Coronary artery (tissue), 2 donors: Measurements from ENCODE around the gene TALDO1.

Experiments used
- DNase-seq: peaks from one replicate; pipeline ENCODE4 v3.0.0-alpha.2; 2017; ENCODE audit warnings: low spot score
- H3K27ac ChIP-seq, 2 donors: fragments of 200-600 bp; sonication (generic); one replicate each; pipeline ENCODE4 v1.5.1; 2016 to 2019
- H3K4me3 ChIP-seq: fragments of 200-600 bp; sonication (generic); 2 replicates; pipeline ENCODE4 v1.5.1; 2016; ENCODE audit warnings: mild to moderate bottlenecking, moderate library complexity
- CTCF ChIP-seq: fragments of 200-600 bp; sonication (generic); IDR thresholded peaks from one replicate; pipeline ENCODE4 v1.5.1; 2019; ENCODE audit warnings: antibody characterized with exemption

The TALDO1 gene

DNA sequence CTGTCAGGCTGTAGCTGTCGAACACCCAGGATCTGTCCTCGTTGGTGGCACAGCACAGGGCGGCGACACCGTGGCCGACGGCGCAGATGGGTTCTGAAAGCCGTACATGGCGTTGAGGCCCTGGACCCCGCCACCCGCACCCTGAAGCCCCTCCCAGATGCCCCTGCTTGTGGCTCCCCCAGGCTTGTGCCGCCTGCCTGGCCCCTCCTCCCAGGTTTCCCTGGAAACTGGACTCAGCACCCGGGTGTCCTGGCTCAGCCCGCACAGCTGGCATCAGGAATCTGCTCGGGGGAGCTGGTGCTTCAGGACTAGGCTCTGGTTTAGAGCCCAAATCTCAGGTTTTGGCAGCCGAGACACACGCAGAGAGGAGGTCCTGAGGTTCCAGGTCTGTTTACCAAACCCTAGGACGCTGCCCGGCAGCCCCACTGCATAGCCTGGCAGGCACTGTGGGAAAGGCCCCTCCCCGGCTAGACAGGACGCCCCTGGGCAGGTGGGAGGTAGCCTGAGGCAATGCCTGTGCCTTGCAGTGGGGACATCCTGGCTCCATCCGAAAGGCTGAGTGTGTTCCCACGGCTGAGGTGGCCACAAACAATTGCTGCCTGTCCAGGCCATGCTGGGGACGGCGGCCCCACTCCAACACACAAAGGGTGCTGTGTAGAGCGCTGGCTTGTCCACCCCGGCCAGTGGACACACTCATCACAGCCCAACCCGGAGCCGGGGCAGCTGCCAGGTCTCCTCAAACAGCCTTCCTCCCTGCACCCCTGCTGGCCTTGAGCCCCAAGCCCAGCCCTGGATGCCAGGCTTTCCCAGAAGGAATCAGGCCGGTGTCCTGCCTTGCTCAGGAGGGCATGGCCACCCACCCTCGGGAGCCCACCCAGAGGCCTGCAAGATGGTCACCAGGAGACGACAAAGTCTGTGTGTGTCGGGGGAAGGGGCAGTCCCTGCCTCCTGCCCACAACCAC lies 25.4 kb downstream of the TALDO1 start:
- no peak for DNase-seq
- no peak overlapping the region for H3K4me3 ChIP-seq
- peak overlapping the region in 1 of 2 donors; percentile 16 for H3K27ac ChIP-seq
- TF ChIP-seq CTCF: no peak

GRCh38 chr11:773425-773824 lies 26.2 kb downstream of the TALDO1 start:
- H3K4me3 ChIP-seq: no peak overlapping the region
- TF ChIP-seq CTCF: no peak
- DNase-seq: no peak
- no peak overlapping the region for H3K27ac ChIP-seq

DNA sequence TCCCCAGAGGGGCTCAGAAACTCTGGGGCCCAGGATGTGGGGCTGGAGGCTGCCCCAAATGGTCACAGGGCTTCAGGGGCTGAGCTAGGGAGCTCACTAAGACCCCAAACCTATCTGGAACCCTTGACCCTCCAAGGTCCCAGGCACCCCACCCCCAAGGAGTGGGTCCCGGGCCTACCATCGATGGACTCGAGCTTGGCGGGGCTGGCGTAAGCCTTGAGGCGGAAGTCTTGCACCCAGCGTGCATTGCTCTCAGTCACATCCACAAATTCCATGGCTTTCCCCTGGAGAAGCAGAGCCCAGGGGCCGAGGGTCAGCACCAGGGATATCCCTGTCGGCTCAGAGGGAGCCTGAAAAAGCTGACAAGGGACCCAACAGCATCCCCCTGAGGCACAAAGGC lies 26.6 kb downstream of the TALDO1 start:
- DNase-seq: no peak
- TF ChIP-seq CTCF: no peak
- H3K4me3 ChIP-seq: no peak overlapping the region
- no peak overlapping the region for H3K27ac ChIP-seq

DNA sequence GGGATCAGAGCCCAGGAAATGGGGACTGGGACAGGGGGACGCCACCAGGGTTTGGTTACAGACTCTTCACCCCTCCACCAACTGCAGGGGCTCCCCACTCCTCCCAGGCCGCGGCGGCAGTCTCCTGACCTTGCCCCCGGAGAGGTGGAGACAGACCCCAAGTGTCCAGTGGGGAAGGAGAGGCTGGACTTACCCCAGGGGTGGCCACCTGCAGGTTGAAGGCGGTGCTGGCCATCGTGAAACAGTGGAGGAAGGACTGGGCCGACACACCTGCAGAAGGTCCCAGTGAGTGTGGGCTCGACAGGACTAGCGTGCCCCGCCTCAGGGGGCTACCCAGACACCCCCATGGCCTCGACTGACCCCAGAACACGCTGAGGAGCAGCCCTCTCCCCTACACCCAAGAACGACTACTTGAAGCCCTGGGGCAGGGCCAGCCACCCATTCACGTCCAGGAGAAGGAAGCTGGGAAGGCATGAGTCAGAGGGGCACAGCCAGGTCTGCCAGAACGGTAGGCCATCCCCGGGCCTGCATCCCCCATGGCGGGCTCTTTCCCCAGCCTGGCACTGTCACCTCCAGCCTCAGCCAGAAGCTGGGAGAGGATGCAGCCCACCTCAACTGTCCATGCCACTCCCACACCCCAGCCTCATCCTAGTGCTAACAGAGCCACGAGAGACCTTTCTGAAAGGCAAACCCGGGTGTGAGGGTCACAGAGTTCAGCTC lies 27.8 kb downstream of the TALDO1 start:
- Histone ChIP-seq H3K4me3 (peak overlapping the region; percentile 1), H3K27ac (no peak overlapping the region)
- no peak for DNase-seq
- TF ChIP-seq CTCF: no peak

DNA sequence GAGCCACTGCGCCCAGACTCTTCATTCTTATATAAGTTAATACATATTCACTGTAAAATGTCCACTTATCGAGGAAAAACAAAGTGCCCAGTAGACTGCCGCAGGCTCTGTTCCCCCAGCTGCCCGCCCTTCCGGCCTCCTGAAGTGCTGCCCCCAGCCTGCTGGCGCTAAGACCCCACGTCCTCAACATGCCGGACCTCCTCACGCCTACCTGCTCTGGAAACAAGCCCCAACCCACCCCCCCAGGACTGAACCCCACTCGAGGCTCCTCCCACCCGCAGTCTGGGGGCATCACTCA lies 28.9 kb downstream of the TALDO1 start:
- peak overlapping the region; percentile 95 for H3K4me3 ChIP-seq
- no peak for TF ChIP-seq CTCF
- H3K27ac ChIP-seq: no peak overlapping the region
- DNase-seq: no peak

GRCh38 chr11:776561-777287 lies 29.5 kb downstream of the TALDO1 start:
- TF ChIP-seq CTCF: no peak
- H3K4me3 ChIP-seq: peak overlapping the region; percentile 95
- no peak for DNase-seq
- peak overlapping the region; percentile 63 to 82 for H3K27ac ChIP-seq
